SK-N-SH (cell line): ENCODE results near the gene CHST12. TPM values are rescaled to one million over a fixed set of nuclear protein-coding genes. Genes with fewer than 3 reads are reported as not detected.

Experiments
- CTCF ChIA-PET: fragments of 300-600, 350-600 bp; formaldehyde crosslinking; extraction: SDS; loops from one replicate; lab custom pipeline; 2021; lab: Yijun Ruan, JAX
- POLR2A ChIA-PET: fragments of 350-600 bp; sonication (Branson Sonifier 250); formaldehyde crosslinking; extraction: SDS; loops from one replicate; lab custom pipeline; 2020; ENCODE audit warnings: antibody characterized with exemption, inconsistent platforms; lab: Yijun Ruan, JAX
- DNase-seq: peaks from one replicate; pipeline ENCODE4 v3.0.0; 2012
- H2AFZ ChIP-seq: fragments of 200-600 bp; sonication (generic); 2 replicates; pipeline ENCODE4 v1.8.1; 2016; ENCODE audit warnings: antibody characterized with exemption, mild to moderate bottlenecking, low read depth
- H3F3A ChIP-seq: fragments of 200-600 bp; sonication (generic); replicated peaks from 2 replicates; pipeline ENCODE3; 2016; ENCODE audit warnings: antibody characterized with exemption, mild to moderate bottlenecking; ENCODE audit not compliant: insufficient read depth
- H3K27ac ChIP-seq, 2 experiments: fragments of 200-500 bp in 1 of 2; fragments of 200-600 bp in 1 of 2; sonication (Bioruptor generic) in 1 of 2; sonication (generic), shearing (Covaris generic) in 1 of 2; 2 replicates each; pipeline versions ENCODE4 v1.5.1 to v1.6.1; 2014 to 2016; ENCODE audit warnings: low read depth in 2 of 2, inconsistent platforms in 1 of 2, low read length in 1 of 2, mild to moderate bottlenecking in 1 of 2, mixed read lengths in 1 of 2
- H3K27me3 ChIP-seq: fragments of 200-600 bp; sonication (generic), shearing (Covaris generic); 2 replicates; pipeline ENCODE4 v1.6.1; 2016; ENCODE audit warnings: mixed run types; ENCODE audit not compliant: insufficient read depth
- H3K36me3 ChIP-seq, 2 experiments: fragments of 200-500 bp in 1 of 2; fragments of 200-600 bp in 1 of 2; sonication (Bioruptor generic) in 1 of 2; sonication (generic) in 1 of 2; replicated peaks in 1 of 2; 2 replicates each; pipeline versions ENCODE3 to v1.5.1; 2014 to 2016; ENCODE audit warnings: low read length in 1 of 2, mild to moderate bottlenecking in 1 of 2; ENCODE audit not compliant: insufficient read depth in 2 of 2, control insufficient read depth in 1 of 2
- H3K4me1 ChIP-seq, 2 experiments: fragments of 200-500 bp in 1 of 2; fragments of 200-600 bp in 1 of 2; sonication (Bioruptor generic) in 1 of 2; sonication (generic), shearing (Covaris generic) in 1 of 2; 2 replicates each; pipeline versions ENCODE4 v1.5.1 to v1.6.1; 2014 to 2016; ENCODE audit warnings: low read depth in 1 of 2, low read length in 1 of 2, mixed run types in 1 of 2; ENCODE audit not compliant: insufficient read depth in 2 of 2, control insufficient read depth in 1 of 2
- H3K4me2 ChIP-seq: fragments of 200-600 bp; sonication (generic), shearing (Covaris generic); 2 replicates; pipeline ENCODE4 v1.6.1; 2017; ENCODE audit warnings: mixed run types
- H3K4me3 ChIP-seq, 2 experiments: fragments of 200-500 bp in 1 of 2; fragments of 200-600 bp in 1 of 2; sonication (Bioruptor generic) in 1 of 2; sonication (generic), shearing (Covaris generic) in 1 of 2; 2 replicates each; pipeline versions ENCODE4 v1.5.1 to v1.8.1; 2014 to 2016; ENCODE audit warnings: low read depth in 2 of 2, inconsistent platforms in 1 of 2, low read length in 1 of 2, mild to moderate bottlenecking in 1 of 2, mixed read lengths in 1 of 2, moderate library complexity in 1 of 2
- H3K79me2 ChIP-seq: fragments of 200-600 bp; sonication (generic); 2 replicates; pipeline ENCODE4 v1.8.1; 2017; ENCODE audit warnings: mild to moderate bottlenecking; ENCODE audit not compliant: insufficient read depth
- H3K9ac ChIP-seq: fragments of 200-600 bp; sonication (generic); 2 replicates; pipeline ENCODE4 v1.6.1; 2017; ENCODE audit warnings: mixed run types
- H3K9me2 ChIP-seq: fragments of 200-600 bp; sonication (generic); 2 replicates; pipeline ENCODE4 v1.6.1; 2017; ENCODE audit warnings: mixed run types
- H3K9me3 ChIP-seq: fragments of 200-600 bp; sonication (generic); 2 replicates; pipeline ENCODE4 v1.6.1; 2017; ENCODE audit warnings: mixed run types, mild to moderate bottlenecking, moderate library complexity
- H4K20me1 ChIP-seq: fragments of 200-600 bp; sonication (generic); 2 replicates; pipeline ENCODE4 v1.6.1; 2017; ENCODE audit warnings: mild to moderate bottlenecking, mixed run types; ENCODE audit not compliant: insufficient read depth
- FOSL2 ChIP-seq: IDR thresholded peaks from 2 replicates; pipeline ENCODE4 v1.4.0; 2012; ENCODE audit warnings: low read depth, mild to moderate bottlenecking, moderate library complexity, borderline replicate concordance
- FOXJ3 ChIP-seq: sonication (generic); formaldehyde crosslinking; IDR thresholded peaks from 2 replicates; pipeline ENCODE4 v1.5.1; 2020; ENCODE audit warnings: mild to moderate bottlenecking, missing genetic modification reagents
- GABPA ChIP-seq: IDR thresholded peaks from 2 replicates; pipeline ENCODE4 v1.4.0; 2012; ENCODE audit warnings: low read depth, mild to moderate bottlenecking
- GATA2 ChIP-seq: sonication (generic); formaldehyde crosslinking; IDR thresholded peaks from 2 replicates; pipeline ENCODE4 v1.5.0; 2020; ENCODE audit warnings: mild to moderate bottlenecking, missing genetic modification reagents
- MXI1 ChIP-seq: IDR thresholded peaks from 2 replicates; pipeline ENCODE4 v1.6.1; 2012; ENCODE audit warnings: mild to moderate bottlenecking, low read depth, low read length, improper control_type of control experiment
- PBX3 ChIP-seq: IDR thresholded peaks from 2 replicates; pipeline ENCODE4; 2012
- RAD21 ChIP-seq: IDR thresholded peaks from 2 replicates; pipeline ENCODE4 v1.6.1; 2012; ENCODE audit warnings: mild to moderate bottlenecking, low read length
- SMC3 ChIP-seq: IDR thresholded peaks from 2 replicates; pipeline ENCODE4 v1.6.1; 2012; ENCODE audit warnings: low read depth, low read length, improper control_type of control experiment
- TAF1 ChIP-seq: IDR thresholded peaks from 2 replicates; pipeline ENCODE4 v1.6.1; 2012; ENCODE audit warnings: low read depth, mild to moderate bottlenecking, low read length, moderate library complexity, borderline replicate concordance
- TCF12 ChIP-seq: IDR thresholded peaks from 2 replicates; pipeline ENCODE4 v1.4.0; 2012
- TEAD4 ChIP-seq: IDR thresholded peaks from 2 replicates; pipeline ENCODE4 v1.4.0; 2012; ENCODE audit warnings: mild to moderate bottlenecking, borderline replicate concordance; ENCODE audit not compliant: insufficient read depth
- USF2 ChIP-seq: fragments of 150-350 bp; IDR thresholded peaks from 2 replicates; pipeline ENCODE4 v1.6.1; 2017; ENCODE audit warnings: antibody characterized with exemption, low read length, low read depth, borderline replicate concordance
- YY1 ChIP-seq: IDR thresholded peaks from 2 replicates; pipeline ENCODE4 v1.4.0; 2012; ENCODE audit warnings: low read depth, mild to moderate bottlenecking
- ZBTB33 ChIP-seq: IDR thresholded peaks from 2 replicates; pipeline ENCODE4 v1.4.0; 2012; ENCODE audit warnings: low read depth, borderline replicate concordance
- WGBS: methylation state at CpG from one replicate; pipeline ENCODE4 v1.1.6; 2017; ENCODE audit warnings: low lambda C conversion rate; 5-methylcytosine and 5-hydroxymethylcytosine counted together
- polyA plus RNA-seq, 3 experiments: library from polyadenylated mRNA; depleted of rRNA; stranded (reverse); fragments of >200 nt; gene quantifications; 2 replicates each; pipeline ENCODE4 v1.2.3, GENCODE V29; 2012
- TF ChIP-seq, protein P1 (sequence below): fragments of 200-600 bp; sonication (generic); IDR thresholded peaks from 2 replicates; pipeline ENCODE4 v1.6.1; 2017; ENCODE audit warnings: antibody characterized with exemption, mild to moderate bottlenecking, moderate library complexity
- TF ChIP-seq, protein P2 (sequence below): IDR thresholded peaks from 2 replicates; pipeline ENCODE4 v1.6.1; 2012; ENCODE audit warnings: mild to moderate bottlenecking, low read depth, low read length, moderate library complexity

CHST12 gene
- polyA plus RNA-seq, 1 of the 3 experiments (the other 2 are of a cell fraction) = 32.7 TPM

- no peak overlapping the region for H3K9ac ChIP-seq
- ChIA-PET CTCF (interaction anchor here (0.8 to 4.9 kb wide), 8 partner anchors 20 to 265 kb away, joined by 3 to 23 read pairs (median 6); no protein-coding TSS in a partner anchor), POLR2A (no interaction called here)
- peaks cover 12% of the 10 kb centered on the region; the same call in 1 of the 2 replicates for H4K20me1 ChIP-seq
- 96% methylated on average over 21 of the region's 21 CpGs for WGBS
- no peaks in the 10 kb centered on the region for H3K27me3 ChIP-seq
- H3K9me2 ChIP-seq = no peaks in the 10 kb centered on the region
- peaks cover 46% of the 10 kb centered on the region for H3K79me2 ChIP-seq
- no peak overlapping the region for H2AFZ ChIP-seq
- peaks cover 22% of the 10 kb centered on the region for H3F3A ChIP-seq
- peaks cover 3 to 43% of the 10 kb centered on the region in 2 experiments; a peak in 1 of 4 replicates for H3K4me1 ChIP-seq
- H3K27ac ChIP-seq = no peak overlapping the region
- no peaks in the 10 kb centered on the region for H3K9me3 ChIP-seq
- H3K4me3 ChIP-seq = no peak overlapping the region
- H3K4me2 ChIP-seq = no peak overlapping the region
- DNase-seq = no peak
- TF ChIP-seq GATA2 (CRISPR knock-in tag) = no peak
- TF ChIP-seq, protein P1, sequence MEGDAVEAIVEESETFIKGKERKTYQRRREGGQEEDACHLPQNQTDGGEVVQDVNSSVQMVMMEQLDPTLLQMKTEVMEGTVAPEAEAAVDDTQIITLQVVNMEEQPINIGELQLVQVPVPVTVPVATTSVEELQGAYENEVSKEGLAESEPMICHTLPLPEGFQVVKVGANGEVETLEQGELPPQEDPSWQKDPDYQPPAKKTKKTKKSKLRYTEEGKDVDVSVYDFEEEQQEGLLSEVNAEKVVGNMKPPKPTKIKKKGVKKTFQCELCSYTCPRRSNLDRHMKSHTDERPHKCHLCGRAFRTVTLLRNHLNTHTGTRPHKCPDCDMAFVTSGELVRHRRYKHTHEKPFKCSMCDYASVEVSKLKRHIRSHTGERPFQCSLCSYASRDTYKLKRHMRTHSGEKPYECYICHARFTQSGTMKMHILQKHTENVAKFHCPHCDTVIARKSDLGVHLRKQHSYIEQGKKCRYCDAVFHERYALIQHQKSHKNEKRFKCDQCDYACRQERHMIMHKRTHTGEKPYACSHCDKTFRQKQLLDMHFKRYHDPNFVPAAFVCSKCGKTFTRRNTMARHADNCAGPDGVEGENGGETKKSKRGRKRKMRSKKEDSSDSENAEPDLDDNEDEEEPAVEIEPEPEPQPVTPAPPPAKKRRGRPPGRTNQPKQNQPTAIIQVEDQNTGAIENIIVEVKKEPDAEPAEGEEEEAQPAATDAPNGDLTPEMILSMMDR = no peak
- no peak for TF ChIP-seq FOXJ3 (CRISPR knock-in tag)
- no peak for TF ChIP-seq SMC3
- TF ChIP-seq TCF12 = no peak
- TF ChIP-seq USF2 = no peak
- no peak for TF ChIP-seq FOSL2
- TF ChIP-seq, protein P2, sequence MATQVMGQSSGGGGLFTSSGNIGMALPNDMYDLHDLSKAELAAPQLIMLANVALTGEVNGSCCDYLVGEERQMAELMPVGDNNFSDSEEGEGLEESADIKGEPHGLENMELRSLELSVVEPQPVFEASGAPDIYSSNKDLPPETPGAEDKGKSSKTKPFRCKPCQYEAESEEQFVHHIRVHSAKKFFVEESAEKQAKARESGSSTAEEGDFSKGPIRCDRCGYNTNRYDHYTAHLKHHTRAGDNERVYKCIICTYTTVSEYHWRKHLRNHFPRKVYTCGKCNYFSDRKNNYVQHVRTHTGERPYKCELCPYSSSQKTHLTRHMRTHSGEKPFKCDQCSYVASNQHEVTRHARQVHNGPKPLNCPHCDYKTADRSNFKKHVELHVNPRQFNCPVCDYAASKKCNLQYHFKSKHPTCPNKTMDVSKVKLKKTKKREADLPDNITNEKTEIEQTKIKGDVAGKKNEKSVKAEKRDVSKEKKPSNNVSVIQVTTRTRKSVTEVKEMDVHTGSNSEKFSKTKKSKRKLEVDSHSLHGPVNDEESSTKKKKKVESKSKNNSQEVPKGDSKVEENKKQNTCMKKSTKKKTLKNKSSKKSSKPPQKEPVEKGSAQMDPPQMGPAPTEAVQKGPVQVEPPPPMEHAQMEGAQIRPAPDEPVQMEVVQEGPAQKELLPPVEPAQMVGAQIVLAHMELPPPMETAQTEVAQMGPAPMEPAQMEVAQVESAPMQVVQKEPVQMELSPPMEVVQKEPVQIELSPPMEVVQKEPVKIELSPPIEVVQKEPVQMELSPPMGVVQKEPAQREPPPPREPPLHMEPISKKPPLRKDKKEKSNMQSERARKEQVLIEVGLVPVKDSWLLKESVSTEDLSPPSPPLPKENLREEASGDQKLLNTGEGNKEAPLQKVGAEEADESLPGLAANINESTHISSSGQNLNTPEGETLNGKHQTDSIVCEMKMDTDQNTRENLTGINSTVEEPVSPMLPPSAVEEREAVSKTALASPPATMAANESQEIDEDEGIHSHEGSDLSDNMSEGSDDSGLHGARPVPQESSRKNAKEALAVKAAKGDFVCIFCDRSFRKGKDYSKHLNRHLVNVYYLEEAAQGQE = no peak
- no peak for TF ChIP-seq TEAD4
- no peak for TF ChIP-seq RAD21
- TF ChIP-seq PBX3 = no peak
- no peak for TF ChIP-seq GABPA
- no peak for TF ChIP-seq TAF1
- TF ChIP-seq YY1 = no peak
- no peak for TF ChIP-seq MXI1
- TF ChIP-seq ZBTB33 = no peak
- H3K36me3 ChIP-seq = no peaks in the 10 kb centered on the region
Observed at GRCh38 chr7:2405601-2406345, 2.4 kb downstream of the CHST12 start.
